ENCODE data around the gene MAMDC4.
"Not testable (repeated sequence)": the region's sequence is repeated elsewhere in the genome, so short reads cannot be mapped to it uniquely, and the experiment has no call there.

DNA sequence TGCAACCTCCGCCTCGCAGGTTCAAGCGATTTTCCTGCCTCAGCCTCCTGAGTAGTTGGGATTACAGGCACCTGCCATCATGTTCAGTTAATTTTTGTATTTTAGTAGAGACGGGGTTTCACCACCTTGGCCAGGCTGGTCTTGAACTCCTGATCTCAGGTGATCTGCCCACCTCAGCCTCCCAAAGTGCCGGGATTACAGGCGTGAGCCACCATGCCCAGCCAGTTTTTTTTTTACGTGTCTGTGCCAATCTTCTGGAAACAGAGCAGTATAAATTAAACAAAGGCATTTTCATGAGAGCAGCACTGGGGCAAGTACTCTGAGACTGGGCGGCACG lies 30.8 kb downstream of the MAMDC4 start:
- TF ChIP-seq EZH2phosphoT487 (IDR thresholded peaks at IDR 0.05; ENCODE audit: borderline replicate concordance, low read depth, low read length), result not testable (repeated sequence)
- TF ChIP-seq, protein P1, sequence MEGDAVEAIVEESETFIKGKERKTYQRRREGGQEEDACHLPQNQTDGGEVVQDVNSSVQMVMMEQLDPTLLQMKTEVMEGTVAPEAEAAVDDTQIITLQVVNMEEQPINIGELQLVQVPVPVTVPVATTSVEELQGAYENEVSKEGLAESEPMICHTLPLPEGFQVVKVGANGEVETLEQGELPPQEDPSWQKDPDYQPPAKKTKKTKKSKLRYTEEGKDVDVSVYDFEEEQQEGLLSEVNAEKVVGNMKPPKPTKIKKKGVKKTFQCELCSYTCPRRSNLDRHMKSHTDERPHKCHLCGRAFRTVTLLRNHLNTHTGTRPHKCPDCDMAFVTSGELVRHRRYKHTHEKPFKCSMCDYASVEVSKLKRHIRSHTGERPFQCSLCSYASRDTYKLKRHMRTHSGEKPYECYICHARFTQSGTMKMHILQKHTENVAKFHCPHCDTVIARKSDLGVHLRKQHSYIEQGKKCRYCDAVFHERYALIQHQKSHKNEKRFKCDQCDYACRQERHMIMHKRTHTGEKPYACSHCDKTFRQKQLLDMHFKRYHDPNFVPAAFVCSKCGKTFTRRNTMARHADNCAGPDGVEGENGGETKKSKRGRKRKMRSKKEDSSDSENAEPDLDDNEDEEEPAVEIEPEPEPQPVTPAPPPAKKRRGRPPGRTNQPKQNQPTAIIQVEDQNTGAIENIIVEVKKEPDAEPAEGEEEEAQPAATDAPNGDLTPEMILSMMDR (conservative IDR thresholded peaks at IDR 0.05; ENCODE audit: low read length), result not testable (repeated sequence)
